Measurements from ENCODE around the gene MARCHF4. TPM values are rescaled to one million over a fixed set of nuclear protein-coding genes. Genes with fewer than 3 reads are reported as not detected.
"Not testable (repeated sequence)": the region's sequence is repeated elsewhere in the genome, so short reads cannot be mapped to it uniquely, and the experiment has no call there.

Gene MARCHF4
- total and polyA plus RNA-seq, 7 donors: under 0.01 to 0.20 (median 0.14) TPM; not detected in 4

DNA sequence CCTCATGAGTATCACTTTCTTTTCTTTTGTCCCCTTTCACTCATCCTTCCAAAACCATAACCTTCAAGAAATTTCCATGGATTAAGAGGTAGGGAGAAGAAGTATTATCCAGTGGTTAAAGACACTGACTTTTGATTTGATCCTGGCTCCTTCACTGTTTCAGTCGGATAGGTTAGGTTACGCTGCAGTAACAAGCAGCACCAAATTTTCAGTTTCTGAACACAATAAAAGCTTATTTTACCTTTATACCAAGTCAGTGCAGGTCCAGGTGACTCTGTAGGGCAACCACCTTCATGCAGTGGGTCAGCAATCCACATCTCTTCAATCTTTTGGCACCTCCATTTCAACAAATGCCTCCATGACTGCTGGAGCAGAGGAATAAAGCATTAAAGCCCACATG is 15.0 kb upstream of the MARCHF4 start:
- intact Hi-C loops (cut with DNase I): no loop called here

DNA sequence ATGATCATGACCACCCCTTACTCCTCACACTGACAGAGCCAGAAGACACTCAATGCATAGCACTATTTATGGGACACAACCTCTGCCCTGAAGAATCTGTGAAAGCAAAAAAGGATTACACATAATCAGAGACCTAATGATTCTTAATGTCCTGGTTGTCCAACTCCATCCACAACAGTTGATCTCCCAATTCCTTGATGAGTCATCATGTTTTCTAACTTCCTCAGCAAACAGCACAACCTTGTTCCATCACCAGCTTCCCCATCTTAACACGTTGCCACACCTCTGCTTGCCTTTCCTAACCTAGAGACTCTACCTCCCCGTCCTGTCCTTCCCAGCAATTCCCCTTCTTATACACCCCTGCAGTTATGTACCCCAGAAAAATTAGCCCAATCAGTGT is 13.2 kb upstream of the MARCHF4 start:
- intact Hi-C loops (cut with DNase I): no loop called here
- H3K27ac ChIP-seq: no peak overlapping the region
- no peak overlapping the region for H3K4me3 ChIP-seq
- 42 to 54% methylated on average over 2 of the region's 2 CpGs for WGBS, 2 donors
- TF ChIP-seq POLR2A (IDR thresholded peaks at IDR 0.05) (no peak), EP300 (IDR thresholded peaks at IDR 0.05) (no peak), POLR2AphosphoS5 (IDR thresholded peaks at IDR 0.05) (no peak)
- TF ChIP-seq, protein P1, sequence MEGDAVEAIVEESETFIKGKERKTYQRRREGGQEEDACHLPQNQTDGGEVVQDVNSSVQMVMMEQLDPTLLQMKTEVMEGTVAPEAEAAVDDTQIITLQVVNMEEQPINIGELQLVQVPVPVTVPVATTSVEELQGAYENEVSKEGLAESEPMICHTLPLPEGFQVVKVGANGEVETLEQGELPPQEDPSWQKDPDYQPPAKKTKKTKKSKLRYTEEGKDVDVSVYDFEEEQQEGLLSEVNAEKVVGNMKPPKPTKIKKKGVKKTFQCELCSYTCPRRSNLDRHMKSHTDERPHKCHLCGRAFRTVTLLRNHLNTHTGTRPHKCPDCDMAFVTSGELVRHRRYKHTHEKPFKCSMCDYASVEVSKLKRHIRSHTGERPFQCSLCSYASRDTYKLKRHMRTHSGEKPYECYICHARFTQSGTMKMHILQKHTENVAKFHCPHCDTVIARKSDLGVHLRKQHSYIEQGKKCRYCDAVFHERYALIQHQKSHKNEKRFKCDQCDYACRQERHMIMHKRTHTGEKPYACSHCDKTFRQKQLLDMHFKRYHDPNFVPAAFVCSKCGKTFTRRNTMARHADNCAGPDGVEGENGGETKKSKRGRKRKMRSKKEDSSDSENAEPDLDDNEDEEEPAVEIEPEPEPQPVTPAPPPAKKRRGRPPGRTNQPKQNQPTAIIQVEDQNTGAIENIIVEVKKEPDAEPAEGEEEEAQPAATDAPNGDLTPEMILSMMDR (IDR thresholded peaks at IDR 0.05): no peak
- no peaks in the 10 kb centered on the region for H3K36me3 ChIP-seq
- H3K9me3 ChIP-seq: peaks cover 0 to 2% (median 0%) of the 10 kb centered on the region in 4 donors
- H3K4me1 ChIP-seq: no peaks in the 10 kb centered on the region
- H3K27me3 ChIP-seq: no peaks in the 10 kb centered on the region
- no peak for DNase-seq

More for the DNA sequence above, 15.0 kb upstream of the MARCHF4 start:
- TF ChIP-seq, protein P1 (IDR thresholded peaks at IDR 0.05): no peak
- no peak for TF ChIP-seq POLR2A (IDR thresholded peaks at IDR 0.05)
- TF ChIP-seq EP300 (IDR thresholded peaks at IDR 0.05): no peak
- no peak for TF ChIP-seq POLR2AphosphoS5 (IDR thresholded peaks at IDR 0.05)
- WGBS, 2 donors: 94 to 96% methylated on average over 2 of the region's 2 CpGs
- DNase-seq: no peak
- no peak overlapping the region for H3K4me3 ChIP-seq
- H3K36me3 ChIP-seq: no peaks in the 10 kb centered on the region
- H3K27ac ChIP-seq: no peak overlapping the region
- H3K27me3 ChIP-seq: no peaks in the 10 kb centered on the region
- peaks cover 0 to 2% (median 0%) of the 10 kb centered on the region in 4 donors for H3K9me3 ChIP-seq
- no peaks in the 10 kb centered on the region for H3K4me1 ChIP-seq

DNA sequence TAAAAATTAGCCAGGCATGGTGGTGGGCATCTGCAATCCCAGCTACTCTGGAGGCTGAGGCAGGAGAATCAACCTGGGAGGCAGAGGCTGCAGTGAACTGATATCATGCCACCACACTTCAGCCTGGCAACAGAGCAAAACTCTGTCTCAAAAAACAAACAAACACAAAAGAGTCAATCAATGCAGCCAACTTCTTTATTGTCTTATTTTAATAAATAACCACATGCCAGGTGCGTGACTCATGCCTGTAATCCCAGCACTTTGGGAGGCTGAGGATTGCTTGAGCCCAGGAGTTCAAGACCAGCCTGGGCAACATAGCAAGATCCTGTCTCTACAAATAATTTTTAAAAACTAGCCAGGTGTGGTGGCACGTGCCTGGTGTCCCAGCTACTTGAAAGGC is 12.1 kb upstream of the MARCHF4 start:
- intact Hi-C loops (cut with DNase I); H3K4me3 ChIP-seq; H3K27me3 ChIP-seq; H3K36me3 ChIP-seq; H3K9me3 ChIP-seq; H3K4me1 ChIP-seq; DNase-seq; H3K27ac ChIP-seq: not testable (repeated sequence)
- 47 to 81% methylated on average over 2 of the region's 2 CpGs for WGBS, 2 donors

DNA sequence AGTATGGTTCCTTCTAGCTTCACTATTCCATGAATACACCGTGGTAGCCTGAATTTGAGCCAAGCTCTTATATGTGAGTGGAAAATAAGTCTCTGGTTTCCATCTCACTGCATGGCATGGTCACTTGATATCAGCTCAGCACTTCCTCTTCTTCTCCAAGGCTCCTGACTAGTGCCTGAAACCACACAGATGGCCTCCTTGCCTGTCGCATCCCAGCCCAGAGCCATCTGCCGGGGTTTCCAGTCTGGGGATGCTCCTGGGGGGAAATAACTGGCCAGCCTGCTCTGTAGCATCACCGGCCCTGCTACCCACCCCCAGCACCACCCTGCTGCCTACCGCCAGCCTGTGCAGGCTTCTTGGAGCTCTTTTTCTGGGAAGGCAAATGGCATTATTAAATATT is 7.7 kb upstream of the MARCHF4 start:
- intact Hi-C loops (cut with DNase I): no loop called here
- H3K36me3 ChIP-seq: no peaks in the 10 kb centered on the region
- no peak for TF ChIP-seq POLR2AphosphoS5 (IDR thresholded peaks at IDR 0.05)
- no peak for TF ChIP-seq POLR2A (IDR thresholded peaks at IDR 0.05)
- TF ChIP-seq, protein P1 (IDR thresholded peaks at IDR 0.05): no peak
- no peak for TF ChIP-seq EP300 (IDR thresholded peaks at IDR 0.05)

DNA sequence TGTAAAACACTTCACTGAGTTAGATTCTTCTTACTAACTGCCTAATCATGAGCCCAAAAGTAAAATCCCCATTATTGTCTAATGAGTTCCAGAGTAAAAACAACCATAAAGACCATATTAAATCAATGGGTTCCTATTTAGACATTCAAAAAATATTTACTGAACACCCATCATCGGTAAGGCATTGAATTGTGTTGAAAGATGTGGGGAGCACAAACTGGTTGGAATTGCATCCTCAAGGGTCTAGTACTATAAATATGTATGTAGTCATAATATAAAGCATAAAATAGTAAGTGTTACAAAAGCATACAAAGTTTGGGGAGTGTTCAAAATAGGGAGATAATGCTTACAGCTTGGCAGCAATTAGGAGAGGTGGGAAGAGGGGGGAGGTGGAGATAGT is 3.0 kb upstream of the MARCHF4 start:
- H3K27ac ChIP-seq: no peak overlapping the region
- intact Hi-C loops (cut with DNase I): no loop called here
- 83 to 87% methylated on average over 1 of the region's 1 CpG for WGBS, 2 donors
- DNase-seq: no peak
- H3K27me3 ChIP-seq: peaks cover 12 to 40% (median 34%) of the 10 kb centered on the region in 3 donors
- TF ChIP-seq POLR2A (IDR thresholded peaks at IDR 0.05) (no peak), POLR2AphosphoS5 (IDR thresholded peaks at IDR 0.05) (no peak), EP300 (IDR thresholded peaks at IDR 0.05) (no peak)
- TF ChIP-seq, protein P1 (IDR thresholded peaks at IDR 0.05): no peak
- H3K4me1 ChIP-seq: peaks cover 0 to 17% (median 13%) of the 10 kb centered on the region in 4 donors
- H3K4me3 ChIP-seq: no peak overlapping the region
- H3K36me3 ChIP-seq: no peaks in the 10 kb centered on the region
- H3K9me3 ChIP-seq: no peaks in the 10 kb centered on the region

More for the DNA sequence above, 7.7 kb upstream of the MARCHF4 start:
- H3K9me3 ChIP-seq: no peaks in the 10 kb centered on the region
- H3K27ac ChIP-seq: no peak overlapping the region
- no peak overlapping the region for H3K4me3 ChIP-seq
- DNase-seq: no peak
- H3K4me1 ChIP-seq: no peaks in the 10 kb centered on the region
- no peaks in the 10 kb centered on the region for H3K27me3 ChIP-seq
- WGBS, 2 donors: 77 to 87% methylated on average over 5 of the region's 5 CpGs
